MM.1S (cell line): Measurements from ENCODE around the gene PTPRG.

Experiments used
- EZH2 ChIP-seq: fragments of 300-600 bp; sonication (generic); optimal IDR thresholded peaks from 2 replicates; pipeline ENCODE3; 2017; ENCODE audit warnings: low read depth, mild to moderate bottlenecking, antibody characterized with exemption, low read length, mixed read lengths
- TF ChIP-seq, protein P1 (sequence below): fragments of 300-600 bp; sonication (generic); IDR thresholded peaks from 2 replicates; pipeline ENCODE4 v1.5.1; 2016; ENCODE audit warnings: antibody characterized with exemption, low read length, mixed read lengths

DNA sequence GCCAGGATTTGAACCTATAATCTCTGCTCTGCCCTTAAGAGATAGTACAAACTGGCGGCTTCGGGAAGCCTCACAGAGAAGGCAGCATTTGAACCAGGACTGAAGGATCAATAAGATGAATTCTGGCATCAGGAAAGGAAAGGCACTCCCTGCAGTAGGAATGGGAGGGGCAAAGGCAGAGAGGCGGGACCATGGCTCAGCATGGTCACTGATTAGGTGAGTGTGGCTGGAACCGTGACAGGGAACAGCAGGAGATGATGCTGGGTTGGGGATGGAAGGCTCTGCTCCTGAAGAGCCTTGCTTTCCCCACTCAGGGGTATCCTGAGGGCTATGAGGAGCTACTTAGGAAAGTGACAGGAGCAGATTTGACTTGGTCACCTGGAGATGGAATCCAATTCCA lies 653.5 kb downstream of the PTPRG start:
- no peak for TF ChIP-seq EZH2
- TF ChIP-seq, protein P1, sequence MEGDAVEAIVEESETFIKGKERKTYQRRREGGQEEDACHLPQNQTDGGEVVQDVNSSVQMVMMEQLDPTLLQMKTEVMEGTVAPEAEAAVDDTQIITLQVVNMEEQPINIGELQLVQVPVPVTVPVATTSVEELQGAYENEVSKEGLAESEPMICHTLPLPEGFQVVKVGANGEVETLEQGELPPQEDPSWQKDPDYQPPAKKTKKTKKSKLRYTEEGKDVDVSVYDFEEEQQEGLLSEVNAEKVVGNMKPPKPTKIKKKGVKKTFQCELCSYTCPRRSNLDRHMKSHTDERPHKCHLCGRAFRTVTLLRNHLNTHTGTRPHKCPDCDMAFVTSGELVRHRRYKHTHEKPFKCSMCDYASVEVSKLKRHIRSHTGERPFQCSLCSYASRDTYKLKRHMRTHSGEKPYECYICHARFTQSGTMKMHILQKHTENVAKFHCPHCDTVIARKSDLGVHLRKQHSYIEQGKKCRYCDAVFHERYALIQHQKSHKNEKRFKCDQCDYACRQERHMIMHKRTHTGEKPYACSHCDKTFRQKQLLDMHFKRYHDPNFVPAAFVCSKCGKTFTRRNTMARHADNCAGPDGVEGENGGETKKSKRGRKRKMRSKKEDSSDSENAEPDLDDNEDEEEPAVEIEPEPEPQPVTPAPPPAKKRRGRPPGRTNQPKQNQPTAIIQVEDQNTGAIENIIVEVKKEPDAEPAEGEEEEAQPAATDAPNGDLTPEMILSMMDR = no peak
